ENCODE data around the gene RNF223.

GRCh38 chr1:1071486-1072298 lies 2.4 kb downstream of the RNF223 start:
- TF ChIP-seq EZH2 (optimal IDR thresholded peaks at IDR 0.05; ENCODE audit: low read depth, low read length) (no peak), CTCF (IDR thresholded peaks at IDR 0.05; ENCODE audit: low read length) (no peak)

All from MM.1S (cell line).